ENCODE data around the gene SP7.

DNA sequence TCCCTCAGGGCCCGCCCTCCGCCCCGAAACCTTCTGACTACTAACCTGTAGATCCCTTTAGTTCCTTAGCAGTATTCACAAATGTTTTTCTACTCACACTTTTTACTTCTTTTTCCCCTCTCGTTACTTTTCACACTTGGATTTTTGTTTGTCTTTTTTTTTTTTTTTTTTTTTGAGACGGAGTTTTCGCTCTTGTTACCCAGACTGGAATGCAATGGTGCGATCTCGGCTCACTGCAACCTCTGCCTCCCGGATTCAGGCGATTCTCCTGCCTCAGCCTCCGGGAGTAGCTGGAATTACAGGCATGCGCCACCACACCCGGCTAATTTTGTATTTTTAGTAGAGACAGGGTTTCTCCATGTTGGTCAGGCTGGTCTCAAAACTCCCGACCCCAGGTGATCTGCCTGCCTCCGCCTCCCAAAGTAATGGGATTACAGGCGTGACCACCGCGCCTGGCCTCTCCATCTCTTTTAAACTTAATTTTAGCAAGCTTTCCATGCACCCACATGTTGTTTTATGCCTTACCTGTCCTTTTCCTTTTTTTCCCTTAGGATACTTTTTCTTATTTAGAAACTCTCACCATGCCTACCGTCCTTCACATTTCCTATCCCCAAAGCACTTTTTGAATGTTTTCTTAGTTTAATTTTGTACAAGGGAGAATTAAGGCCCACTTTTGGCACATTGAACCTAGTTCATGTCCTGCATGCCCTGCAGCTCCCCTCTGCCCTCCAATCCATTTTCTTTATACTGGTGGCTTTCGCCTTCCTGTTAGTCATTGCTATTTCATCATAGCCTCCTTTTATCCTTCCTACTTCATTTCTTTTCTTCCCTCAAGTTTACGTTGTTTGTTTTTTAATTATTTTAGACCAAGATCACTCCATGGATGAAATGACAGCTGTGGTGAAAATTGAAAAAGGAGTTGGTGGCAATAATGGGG lies 44.9 kb upstream of the SP7 start:
- TF ChIP-seq CTCF (conservative IDR thresholded peaks at IDR 0.05) (no peak), ZFX (IDR thresholded peaks at IDR 0.05) (no peak)
